Measurements from ENCODE around the gene JAZF1. TPM values are rescaled to one million over a fixed set of nuclear protein-coding genes. Genes with fewer than 3 reads are reported as not detected.

The JAZF1 gene
- total and polyA plus RNA-seq, 9 of the 15 experiments (the other 6 are each of a cell fraction or from before 2014, with no cell fraction given): 0.04 to 0.64 (median 0.11) TPM; not detected in 3

DNA sequence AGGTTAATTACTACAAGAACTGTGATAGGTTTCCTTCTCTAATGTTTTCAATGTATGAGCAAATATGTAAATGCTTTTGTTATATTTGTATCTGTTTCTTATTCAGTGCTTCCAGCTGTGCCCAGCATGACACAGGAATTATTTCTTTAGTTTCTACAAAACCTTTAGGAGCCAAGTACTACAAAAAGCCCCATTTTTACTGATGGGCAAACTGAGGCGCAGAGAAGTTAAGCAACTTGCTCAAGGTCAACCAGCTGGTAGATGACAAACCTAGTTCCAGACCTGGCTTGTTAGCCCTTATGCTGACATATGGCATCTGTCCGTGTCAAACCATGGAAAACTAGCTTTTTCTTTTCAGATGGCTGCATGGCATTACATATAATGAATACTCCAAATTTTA, 134.6 kb downstream of the JAZF1 start:
- no peaks in the 10 kb centered on the region for H3K79me2 ChIP-seq (ENCODE audit: control insufficient read depth, insufficient read depth, low read length)
- DNase-seq (ENCODE audit: extremely low read depth in 1 of 4, low spot score in 3 of 4) (no peak), ATAC-seq (no peak), FAIRE-seq (no peak)
- H3K4me3 ChIP-seq: no peak overlapping the region
- H3K27ac ChIP-seq (ENCODE audit: extremely low read depth, low read depth, low read length): no peak overlapping the region
- intact Hi-C loops (cut with micrococcal nuclease) (no loop called here), in situ Hi-C loops (cut with MboI) (no loop called here)
- TF ChIP-seq, protein P1, sequence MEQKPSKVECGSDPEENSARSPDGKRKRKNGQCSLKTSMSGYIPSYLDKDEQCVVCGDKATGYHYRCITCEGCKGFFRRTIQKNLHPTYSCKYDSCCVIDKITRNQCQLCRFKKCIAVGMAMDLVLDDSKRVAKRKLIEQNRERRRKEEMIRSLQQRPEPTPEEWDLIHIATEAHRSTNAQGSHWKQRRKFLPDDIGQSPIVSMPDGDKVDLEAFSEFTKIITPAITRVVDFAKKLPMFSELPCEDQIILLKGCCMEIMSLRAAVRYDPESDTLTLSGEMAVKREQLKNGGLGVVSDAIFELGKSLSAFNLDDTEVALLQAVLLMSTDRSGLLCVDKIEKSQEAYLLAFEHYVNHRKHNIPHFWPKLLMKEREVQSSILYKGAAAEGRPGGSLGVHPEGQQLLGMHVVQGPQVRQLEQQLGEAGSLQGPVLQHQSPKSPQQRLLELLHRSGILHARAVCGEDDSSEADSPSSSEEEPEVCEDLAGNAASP (IDR thresholded peaks at IDR 0.05): no peak
- peak; percentile 65 for TF ChIP-seq RBM25 (IDR thresholded peaks at IDR 0.05; ENCODE audit: low read depth, low read length, severe bottlenecking)
- TF ChIP-seq, protein P2, sequence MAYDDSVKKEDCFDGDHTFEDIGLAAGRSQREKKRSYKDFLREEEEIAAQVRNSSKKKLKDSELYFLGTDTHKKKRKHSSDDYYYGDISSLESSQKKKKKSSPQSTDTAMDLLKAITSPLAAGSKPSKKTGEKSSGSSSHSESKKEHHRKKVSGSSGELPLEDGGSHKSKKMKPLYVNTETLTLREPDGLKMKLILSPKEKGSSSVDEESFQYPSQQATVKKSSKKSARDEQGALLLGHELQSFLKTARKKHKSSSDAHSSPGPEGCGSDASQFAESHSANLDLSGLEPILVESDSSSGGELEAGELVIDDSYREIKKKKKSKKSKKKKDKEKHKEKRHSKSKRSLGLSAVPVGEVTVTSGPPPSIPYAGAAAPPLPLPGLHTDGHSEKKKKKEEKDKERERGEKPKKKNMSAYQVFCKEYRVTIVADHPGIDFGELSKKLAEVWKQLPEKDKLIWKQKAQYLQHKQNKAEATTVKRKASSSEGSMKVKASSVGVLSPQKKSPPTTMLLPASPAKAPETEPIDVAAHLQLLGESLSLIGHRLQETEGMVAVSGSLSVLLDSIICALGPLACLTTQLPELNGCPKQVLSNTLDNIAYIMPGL (CRISPR knock-in tag; IDR thresholded peaks at IDR 0.05): no peak
- TF ChIP-seq, protein P3, sequence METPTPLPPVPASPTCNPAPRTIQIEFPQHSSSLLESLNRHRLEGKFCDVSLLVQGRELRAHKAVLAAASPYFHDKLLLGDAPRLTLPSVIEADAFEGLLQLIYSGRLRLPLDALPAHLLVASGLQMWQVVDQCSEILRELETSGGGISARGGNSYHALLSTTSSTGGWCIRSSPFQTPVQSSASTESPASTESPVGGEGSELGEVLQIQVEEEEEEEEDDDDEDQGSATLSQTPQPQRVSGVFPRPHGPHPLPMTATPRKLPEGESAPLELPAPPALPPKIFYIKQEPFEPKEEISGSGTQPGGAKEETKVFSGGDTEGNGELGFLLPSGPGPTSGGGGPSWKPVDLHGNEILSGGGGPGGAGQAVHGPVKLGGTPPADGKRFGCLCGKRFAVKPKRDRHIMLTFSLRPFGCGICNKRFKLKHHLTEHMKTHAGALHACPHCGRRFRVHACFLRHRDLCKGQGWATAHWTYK (CRISPR knock-in tag; IDR thresholded peaks at IDR 0.05): no peak
- no peak for TF ChIP-seq ZNF224 (CRISPR knock-in tag; IDR thresholded peaks at IDR 0.05)
- no peak for TF ChIP-seq NFIC (IDR thresholded peaks at IDR 0.05)
- no peak overlapping the region for H3K9ac ChIP-seq (ENCODE audit: insufficient read depth in 1 of 2, low read depth in 2 of 2, low read length in 2 of 2)
- H3K36me3 ChIP-seq (ENCODE audit: control insufficient read depth, insufficient read depth, low read length): no peaks in the 10 kb centered on the region
- no peaks in the 10 kb centered on the region for H3K9me3 ChIP-seq (replicated peaks; ENCODE audit: control insufficient read depth, insufficient read depth, low read depth, low read length)
- WGBS (ENCODE audit: insufficient coverage, low coverage, missing lambda C conversion rate): 0% methylated on average over 2 of the region's 2 CpGs
- BruUV-seq (replicated peaks): no TSS peak
- no peak overlapping the region for H2AFZ ChIP-seq (ENCODE audit: low read depth, low read length)
- peaks cover 2 to 5% of the 10 kb centered on the region in 2 experiments; a peak in 2 of 5 replicates for H3K27me3 ChIP-seq (ENCODE audit: control insufficient read depth in 2 of 2, insufficient read depth in 2 of 2, low read length in 2 of 2)
- no peaks in the 10 kb centered on the region for H3K9me1 ChIP-seq (ENCODE audit: control insufficient read depth, insufficient read depth, low read length)
- no peaks in the 10 kb centered on the region for H4K20me1 ChIP-seq (replicated peaks; ENCODE audit: control insufficient read depth, insufficient read depth, low read length)
- H3K4me1 ChIP-seq (replicated peaks in 1 of 2; ENCODE audit: control insufficient read depth in 2 of 2, insufficient read depth in 2 of 2, low read length in 2 of 2): no peaks in the 10 kb centered on the region
- CTCF ChIA-PET (ENCODE audit: low intra/inter-chr PET ratio): no interaction called here
- POLR2A ChIA-PET: interaction anchor here (0.6 to 1.2 kb wide), 2 partner anchors 11 to 15 kb away, joined by 3 read pairs; no protein-coding TSS in a partner anchor
- no peak overlapping the region for H3K4me2 ChIP-seq (ENCODE audit: insufficient read depth, low read length)

Measured in K562 (cell line).